Astrocyte (in vitro differentiated cells and primary cell): ENCODE measurements around the gene CELSR3. TPM values are rescaled to one million over a fixed set of nuclear protein-coding genes. Genes with fewer than 3 reads are reported as not detected.
A peak's percentile ranks its signal among the peaks of the same experiment; 100 is the strongest.

Source experiments
- DNase-seq: peaks from one replicate; pipeline ENCODE4 v3.0.0-alpha.2; 2010; ENCODE audit warnings: low read depth
- FAIRE-seq: peaks from 2 replicates; lab custom pipeline; 2011; peaks lifted over from hg19 to GRCh38; lab: Jason Lieb, UNC
- H2AFZ ChIP-seq: 2 replicates; pipeline ENCODE4 v1.6.0; 2012; ENCODE audit warnings: low read depth, low read length, inconsistent platforms
- H3K27ac ChIP-seq: 2 replicates; pipeline ENCODE4 v1.5.1; 2011; ENCODE audit warnings: low read depth, low read length, inconsistent platforms
- H3K27me3 ChIP-seq: 2 replicates; pipeline ENCODE4 v1.6.0; 2011; ENCODE audit warnings: low read length, inconsistent platforms; ENCODE audit not compliant: insufficient read depth
- H3K36me3 ChIP-seq: 2 replicates; pipeline ENCODE4 v1.5.1; 2011; ENCODE audit warnings: low read length, inconsistent platforms; ENCODE audit not compliant: insufficient read depth
- H3K4me1 ChIP-seq: 2 replicates; pipeline ENCODE4 v1.5.1; 2011; ENCODE audit warnings: low read length, inconsistent platforms; ENCODE audit not compliant: insufficient read depth
- H3K4me2 ChIP-seq: 2 replicates; pipeline ENCODE4 v1.6.0; 2012; ENCODE audit warnings: low read length, inconsistent platforms
- H3K4me3 ChIP-seq: 2 replicates; pipeline ENCODE4 v1.5.1; 2011; ENCODE audit warnings: low read depth, mild to moderate bottlenecking, low read length, inconsistent platforms; ENCODE audit not compliant: insufficient read depth
- H3K79me2 ChIP-seq: 2 replicates; pipeline ENCODE4 v1.6.0; 2012; ENCODE audit warnings: mild to moderate bottlenecking, low read length, inconsistent platforms; ENCODE audit not compliant: insufficient read depth
- H3K9ac ChIP-seq: 2 replicates; pipeline ENCODE4 v1.6.0; 2012; ENCODE audit warnings: mild to moderate bottlenecking, low read length, inconsistent platforms
- H3K9me3 ChIP-seq: 2 replicates; pipeline ENCODE4 v1.5.1; 2012; ENCODE audit warnings: low read depth, mild to moderate bottlenecking, low read length, inconsistent platforms; ENCODE audit not compliant: insufficient read depth
- H4K20me1 ChIP-seq: 2 replicates; pipeline ENCODE4 v1.6.0; 2012; ENCODE audit warnings: low read length, inconsistent platforms; ENCODE audit not compliant: insufficient read depth
- H3K27ac Mint-ChIP-seq: one replicate; pipeline ENCODE4 v1.8.0; 2021; ENCODE audit warnings: mild to moderate bottlenecking, mixed read lengths; ENCODE audit not compliant: unreplicated experiment
- H3K27me3 Mint-ChIP-seq: one replicate; pipeline ENCODE4 v1.8.0; 2021; ENCODE audit warnings: low read depth, mixed read lengths; ENCODE audit not compliant: unreplicated experiment
- H3K36me3 Mint-ChIP-seq: one replicate; pipeline ENCODE4 v1.8.0; 2021; ENCODE audit warnings: low read depth, mixed read lengths; ENCODE audit not compliant: unreplicated experiment
- H3K4me1 Mint-ChIP-seq: one replicate; pipeline ENCODE4 v1.8.0; 2021; ENCODE audit warnings: low read depth, mixed read lengths; ENCODE audit not compliant: unreplicated experiment
- H3K4me3 Mint-ChIP-seq: one replicate; pipeline ENCODE4 v1.8.0; 2021; ENCODE audit warnings: mild to moderate bottlenecking, moderate library complexity, mixed read lengths; ENCODE audit not compliant: unreplicated experiment
- H3K9me3 Mint-ChIP-seq: one replicate; pipeline ENCODE4 v1.8.0; 2021; ENCODE audit warnings: mild to moderate bottlenecking, mixed read lengths; ENCODE audit not compliant: unreplicated experiment
- EZH2 ChIP-seq: IDR thresholded peaks from 2 replicates; pipeline ENCODE4 v1.6.1; 2012; ENCODE audit warnings: mild to moderate bottlenecking, low read length, inconsistent platforms; ENCODE audit not compliant: insufficient read depth
- total RNA-seq: library from RNA; stranded (reverse); gene quantifications from 2 replicates; pipeline ENCODE4 v1.2.1, GENCODE V29; 2021
- TF ChIP-seq, protein P1 (sequence below): IDR thresholded peaks from 2 replicates; pipeline ENCODE4 v1.5.1; 2011; ENCODE audit warnings: low read depth, mild to moderate bottlenecking, inconsistent platforms, low read length, moderate library complexity; ENCODE audit not compliant: insufficient read depth

The CELSR3 gene
- total RNA-seq, 1 donor from 2014 or later: 8.6 TPM

DNA sequence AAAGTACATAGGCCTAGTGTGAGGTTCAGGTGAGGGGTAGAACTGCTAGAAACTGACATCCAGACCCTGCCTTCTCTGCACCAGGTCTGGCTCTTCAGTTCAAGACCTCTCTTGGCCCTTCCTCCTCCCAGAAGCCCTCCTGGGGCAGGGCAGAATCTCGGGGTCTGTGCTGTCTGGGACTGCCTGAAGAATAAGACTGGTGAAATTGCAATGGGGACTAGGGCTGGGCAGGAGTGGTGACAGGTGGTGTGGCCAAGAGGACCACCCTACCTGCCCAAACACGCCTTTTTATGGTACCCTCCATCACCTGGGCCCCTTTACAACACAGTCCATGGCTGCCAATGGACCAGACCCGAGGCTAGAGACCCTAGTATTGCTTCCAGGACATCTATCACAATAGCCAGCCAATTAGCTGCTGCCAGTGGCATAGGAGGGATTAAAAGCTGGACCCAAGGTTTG is 24.6 kb upstream of the CELSR3 start:
- Mint-ChIP-seq H3K4me1 (peaks cover 17% of the 10 kb centered on the region), H3K9me3 (no peaks in the 10 kb centered on the region), H3K27me3 (no peaks in the 10 kb centered on the region), H3K36me3 (peaks cover 17% of the 10 kb centered on the region), H3K4me3 (no peak overlapping the region), H3K27ac (no peak overlapping the region)
- peaks cover 44% of the 10 kb centered on the region for H3K36me3 ChIP-seq
- H3K79me2 ChIP-seq: peaks cover 43% of the 10 kb centered on the region
- no peak overlapping the region for H3K27ac ChIP-seq
- H3K27me3 ChIP-seq: no peaks in the 10 kb centered on the region
- H2AFZ ChIP-seq: no peak overlapping the region
- FAIRE-seq: no peak
- no peak overlapping the region for H3K9ac ChIP-seq
- peaks cover 29% of the 10 kb centered on the region for H3K4me1 ChIP-seq
- peaks cover 71% of the 10 kb centered on the region for H4K20me1 ChIP-seq
- DNase-seq: no peak
- no peak overlapping the region for H3K4me3 ChIP-seq
- no peaks in the 10 kb centered on the region for H3K9me3 ChIP-seq
- no peak overlapping the region for H3K4me2 ChIP-seq
- TF ChIP-seq, protein P1, sequence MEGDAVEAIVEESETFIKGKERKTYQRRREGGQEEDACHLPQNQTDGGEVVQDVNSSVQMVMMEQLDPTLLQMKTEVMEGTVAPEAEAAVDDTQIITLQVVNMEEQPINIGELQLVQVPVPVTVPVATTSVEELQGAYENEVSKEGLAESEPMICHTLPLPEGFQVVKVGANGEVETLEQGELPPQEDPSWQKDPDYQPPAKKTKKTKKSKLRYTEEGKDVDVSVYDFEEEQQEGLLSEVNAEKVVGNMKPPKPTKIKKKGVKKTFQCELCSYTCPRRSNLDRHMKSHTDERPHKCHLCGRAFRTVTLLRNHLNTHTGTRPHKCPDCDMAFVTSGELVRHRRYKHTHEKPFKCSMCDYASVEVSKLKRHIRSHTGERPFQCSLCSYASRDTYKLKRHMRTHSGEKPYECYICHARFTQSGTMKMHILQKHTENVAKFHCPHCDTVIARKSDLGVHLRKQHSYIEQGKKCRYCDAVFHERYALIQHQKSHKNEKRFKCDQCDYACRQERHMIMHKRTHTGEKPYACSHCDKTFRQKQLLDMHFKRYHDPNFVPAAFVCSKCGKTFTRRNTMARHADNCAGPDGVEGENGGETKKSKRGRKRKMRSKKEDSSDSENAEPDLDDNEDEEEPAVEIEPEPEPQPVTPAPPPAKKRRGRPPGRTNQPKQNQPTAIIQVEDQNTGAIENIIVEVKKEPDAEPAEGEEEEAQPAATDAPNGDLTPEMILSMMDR: no peak
- TF ChIP-seq EZH2: no peak

DNA sequence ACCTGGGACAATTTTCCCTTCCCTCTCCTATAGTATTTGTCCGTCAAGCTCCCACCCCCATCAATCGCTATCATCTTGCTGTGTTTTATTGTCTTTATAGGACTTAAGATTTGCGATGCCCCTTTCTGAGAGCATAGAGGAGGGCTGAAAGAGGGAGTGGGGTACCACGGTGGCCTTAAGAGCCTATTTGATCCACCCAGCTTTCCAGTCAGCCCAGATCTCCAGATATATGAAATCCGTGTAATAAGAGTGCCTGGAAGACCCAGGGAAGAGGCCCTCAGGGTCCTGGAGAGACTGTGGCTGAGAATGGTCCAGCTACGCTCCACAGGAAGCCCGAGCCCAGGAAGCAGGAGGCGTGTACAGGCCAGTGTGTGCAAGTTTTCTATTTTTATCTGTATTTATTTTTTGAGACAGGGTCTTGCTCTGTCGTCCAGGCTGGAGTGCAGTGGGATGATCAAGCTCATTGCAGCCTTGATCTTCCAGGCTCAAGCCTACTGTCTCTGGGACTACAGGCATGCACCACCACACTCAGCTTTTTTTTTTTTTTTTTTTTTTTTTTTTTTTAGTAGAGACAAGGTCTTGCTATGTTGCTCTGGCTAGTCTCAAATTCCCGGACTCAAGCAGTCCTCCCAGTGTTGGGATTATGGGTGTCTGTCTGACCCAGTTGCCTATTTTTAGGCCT is 24.0 kb upstream of the CELSR3 start:
- Histone ChIP-seq H3K4me3 (no peak overlapping the region), H3K9ac (peak overlapping the region; percentile 87), H3K27ac (no peak overlapping the region), H3K4me2 (peak overlapping the region; percentile 88), H3K9me3 (no peaks in the 10 kb centered on the region), H3K79me2 (peaks cover 38% of the 10 kb centered on the region), H4K20me1 (peaks cover 66% of the 10 kb centered on the region), H2AFZ (no peak overlapping the region), H3K27me3 (no peaks in the 10 kb centered on the region), H3K4me1 (peaks cover 29% of the 10 kb centered on the region), H3K36me3 (peaks cover 41% of the 10 kb centered on the region)
- Mint-ChIP-seq H3K9me3 (no peaks in the 10 kb centered on the region), H3K27ac (no peak overlapping the region), H3K4me3 (peak overlapping the region; percentile 82), H3K27me3 (no peaks in the 10 kb centered on the region), H3K4me1 (peaks cover 17% of the 10 kb centered on the region), H3K36me3 (peaks cover 19% of the 10 kb centered on the region)
- TF ChIP-seq EZH2: no peak
- TF ChIP-seq, protein P1: no peak
- DNase-seq (no peak), FAIRE-seq (no peak)
